ENCODE data around the gene WWOX. TPM values are rescaled to one million over a fixed set of nuclear protein-coding genes. Genes with fewer than 3 reads are reported as not detected.

The WWOX gene
- total RNA-seq, 4 donors from 2014 or later, result 21.4 to 55.6 (median 33.2) TPM

DNA sequence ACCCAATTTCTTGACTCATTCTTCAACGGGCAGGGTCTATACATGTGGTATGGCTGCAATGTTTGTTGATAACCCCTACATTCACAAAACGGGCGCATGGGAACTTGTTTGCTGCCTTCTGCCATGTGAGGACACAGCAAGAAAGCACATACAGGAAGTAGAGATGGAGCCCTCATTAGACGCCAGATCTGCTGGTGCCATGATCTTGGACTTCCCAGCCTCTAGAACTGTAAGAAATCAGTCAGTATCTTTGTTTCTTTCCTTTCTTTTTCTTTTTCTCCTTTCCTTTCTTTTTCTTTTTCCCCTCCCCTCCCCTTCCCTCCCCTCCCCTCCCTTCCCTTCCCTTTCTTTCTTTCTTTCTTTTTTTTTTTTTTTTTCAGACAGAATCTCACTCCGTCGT lies 165.2 kb downstream of the WWOX start:
- TF ChIP-seq CTCF (IDR thresholded peaks at IDR 0.05), result no peak
- DNase-seq (ENCODE audit: low spot score) (no peak), ATAC-seq (ENCODE audit: low FRiP score) (no peak)

- ATAC-seq (ENCODE audit: low FRiP score), result no peak
- no peak for DNase-seq (ENCODE audit: low spot score)
- TF ChIP-seq CTCF (IDR thresholded peaks at IDR 0.05), result no peak
These were observed 169.8 kb downstream of the WWOX start for GRCh38 chr16:78269256-78269655.

DNA sequence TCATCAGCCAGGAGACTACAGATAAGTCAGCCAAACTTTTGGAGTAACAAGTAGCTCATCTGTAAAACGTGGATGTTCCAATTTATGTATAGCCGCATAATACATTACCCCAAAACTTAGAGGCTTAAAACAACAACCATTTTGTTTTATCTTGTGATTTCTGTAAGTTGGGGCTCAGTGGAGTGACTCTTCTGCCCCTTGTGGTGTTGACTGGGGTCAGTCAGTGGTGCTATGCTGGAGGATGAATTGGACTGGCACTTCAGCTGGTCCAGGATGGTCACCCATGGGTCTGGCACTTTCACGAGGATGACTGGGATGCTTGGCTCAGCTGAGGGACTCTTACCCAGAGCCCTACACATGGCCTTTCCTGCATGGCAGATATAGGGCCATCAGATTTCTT lies 172.5 kb downstream of the WWOX start:
- TF ChIP-seq CTCF (IDR thresholded peaks at IDR 0.05), result no peak
- DNase-seq (ENCODE audit: low spot score), result no peak
- no peak for ATAC-seq (ENCODE audit: low FRiP score)

DNA sequence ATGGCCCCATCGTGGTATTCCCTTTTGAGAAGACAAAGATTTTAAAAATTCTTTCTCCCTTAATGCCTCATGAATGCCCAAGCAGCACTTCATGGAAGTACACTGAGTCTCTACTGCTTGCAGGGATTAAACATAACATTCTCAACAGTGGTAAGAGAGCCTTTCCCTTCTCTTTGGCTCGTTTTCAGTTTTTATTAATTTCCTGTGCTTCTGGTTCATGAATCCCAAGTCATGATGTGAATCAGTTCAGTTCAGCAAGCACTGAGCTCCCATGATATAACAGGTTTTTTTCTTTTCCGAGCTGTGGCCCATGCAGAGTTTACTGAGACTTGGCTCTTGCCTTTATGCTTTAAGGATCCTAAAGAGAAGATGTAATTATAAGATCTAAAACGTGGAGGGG lies 175.3 kb downstream of the WWOX start:
- TF ChIP-seq CTCF (IDR thresholded peaks at IDR 0.05), result no peak
- DNase-seq (ENCODE audit: low spot score), result no peak
- no peak for ATAC-seq (ENCODE audit: low FRiP score)

DNA sequence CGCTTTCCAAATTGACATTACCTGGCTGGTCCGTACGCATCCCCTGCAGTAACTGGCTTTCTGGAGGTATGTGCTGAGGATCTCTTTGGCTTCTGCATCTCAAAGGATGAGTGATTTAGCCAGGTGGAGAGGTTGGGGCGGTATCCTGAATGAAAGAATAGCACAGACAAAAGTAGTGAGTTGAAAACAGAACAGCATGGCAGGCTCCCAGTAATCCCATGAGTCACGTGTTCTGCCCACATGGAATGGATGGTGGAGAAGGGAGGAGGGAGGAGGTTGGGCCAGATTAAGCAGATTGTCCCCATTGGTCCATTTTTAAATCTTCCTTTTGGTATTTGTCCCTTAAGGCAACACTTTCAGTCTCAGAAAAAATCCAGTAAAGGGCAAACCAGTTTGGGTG lies 176.0 kb downstream of the WWOX start:
- ATAC-seq (ENCODE audit: low FRiP score), result no peak
- no peak for DNase-seq (ENCODE audit: low spot score)
- no peak for TF ChIP-seq CTCF (IDR thresholded peaks at IDR 0.05)

- no peak for TF ChIP-seq CTCF (IDR thresholded peaks at IDR 0.05)
- no peak for DNase-seq (ENCODE audit: low spot score)
- no peak for ATAC-seq (ENCODE audit: low FRiP score)
These were observed 178.0 kb downstream of the WWOX start for GRCh38 chr16:78277321-78278055.

DNA sequence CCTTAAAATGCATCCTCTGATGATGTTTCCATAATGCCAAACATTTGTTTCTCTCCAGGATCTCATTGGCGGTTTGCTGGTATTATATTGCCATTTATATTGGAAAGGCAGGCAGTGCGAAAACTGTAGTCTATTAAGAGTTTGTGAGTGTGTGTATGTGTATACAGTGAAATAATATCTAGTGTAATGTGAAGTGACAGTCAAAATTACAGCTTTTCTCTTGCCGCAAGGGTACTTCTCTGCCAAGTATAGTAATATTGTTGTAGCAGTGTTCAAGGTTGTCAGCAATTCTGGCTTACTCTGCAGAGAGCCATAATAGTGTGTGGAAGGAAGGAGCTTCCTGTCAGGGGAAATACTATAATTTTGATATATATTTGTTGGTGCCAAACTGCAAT lies 178.6 kb downstream of the WWOX start:
- TF ChIP-seq CTCF (IDR thresholded peaks at IDR 0.05), result no peak
- DNase-seq (ENCODE audit: low spot score), result no peak
- no peak for ATAC-seq (ENCODE audit: low FRiP score)
